Activated CD4-positive, alpha-beta T cell treated with anti-CD3 and anti-CD28 coated beads, Interleukin-2, amount 50 U/mL, for 24 hours (primary cell): ENCODE results near the gene ABLIM2.
"Not testable (repeated sequence)": the region's sequence is repeated elsewhere in the genome, so short reads cannot be mapped to it uniquely, and the experiment has no call there.

Experiments used
- DNase-seq, 2 donors: peaks; one replicate each; pipeline ENCODE4 v3.0.0-alpha.2; 2020; ENCODE audit warnings: low read depth in 1 of 2, low spot score in 1 of 2

ABLIM2 gene

DNA sequence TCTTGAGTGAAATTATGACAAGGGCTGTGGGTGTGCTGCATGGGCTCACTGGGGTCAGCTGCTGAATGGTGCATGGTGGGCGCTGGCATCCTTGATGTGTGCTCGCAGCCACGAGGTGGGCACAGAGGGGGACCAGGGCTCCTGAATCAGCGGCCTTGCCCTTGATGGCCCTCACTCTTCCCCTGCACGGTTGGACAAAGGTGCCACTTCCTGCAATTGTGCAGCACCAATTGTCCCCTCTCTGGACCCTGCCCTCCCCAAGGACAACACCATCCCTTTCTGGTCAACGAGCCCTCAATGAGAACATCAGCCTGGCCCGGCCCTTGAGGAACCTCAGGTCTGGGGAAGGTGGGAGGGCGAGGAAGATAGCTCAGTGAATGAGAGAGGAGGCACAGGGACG lies 16.1 kb downstream of the ABLIM2 start:
- no peak for DNase-seq

DNA sequence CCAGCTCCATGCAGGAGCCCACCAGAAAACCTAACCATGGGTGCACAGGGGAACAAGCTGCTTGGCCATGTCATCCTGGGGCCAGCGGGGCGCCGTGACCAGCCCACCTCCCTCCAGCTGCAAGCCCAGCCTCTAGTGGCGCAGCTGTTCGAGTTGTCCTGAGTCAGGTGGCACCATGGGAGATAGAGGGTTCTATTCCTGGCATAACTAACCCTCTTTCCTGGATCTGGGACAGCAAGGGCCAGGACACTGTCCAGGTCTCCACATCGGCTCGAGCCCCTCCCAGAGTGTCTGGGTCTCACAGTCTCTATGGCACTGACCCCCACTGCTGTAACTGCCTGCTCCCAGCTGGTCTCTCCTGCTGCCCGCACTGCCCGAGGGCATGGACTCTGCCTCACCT lies 16.7 kb downstream of the ABLIM2 start:
- no peak for DNase-seq

GRCh38 chr4:8140915-8141314 lies 17.7 kb downstream of the ABLIM2 start:
- DNase-seq: no peak

DNA sequence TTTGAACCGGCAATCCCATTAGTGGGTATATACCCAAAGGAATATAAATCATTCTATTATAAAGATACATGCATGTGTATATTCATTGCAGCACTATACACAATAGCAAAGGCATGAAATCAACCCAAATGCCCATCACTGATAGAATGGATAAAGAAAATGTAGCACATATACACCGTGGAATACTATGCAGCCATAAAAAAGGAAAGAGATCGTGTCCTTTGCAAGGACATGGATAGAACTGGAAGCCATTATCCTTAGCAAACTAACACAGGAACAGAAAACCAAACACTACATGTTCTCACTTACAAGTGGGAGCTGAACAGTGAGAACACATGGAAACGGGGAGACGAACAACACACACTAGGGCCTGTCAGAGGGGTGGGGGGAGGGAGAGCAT lies 18.9 kb downstream of the ABLIM2 start:
- DNase-seq: not testable (repeated sequence)

GRCh38 chr4:8136972-8137710 lies 21.5 kb downstream of the ABLIM2 start:
- DNase-seq: no peak

DNA sequence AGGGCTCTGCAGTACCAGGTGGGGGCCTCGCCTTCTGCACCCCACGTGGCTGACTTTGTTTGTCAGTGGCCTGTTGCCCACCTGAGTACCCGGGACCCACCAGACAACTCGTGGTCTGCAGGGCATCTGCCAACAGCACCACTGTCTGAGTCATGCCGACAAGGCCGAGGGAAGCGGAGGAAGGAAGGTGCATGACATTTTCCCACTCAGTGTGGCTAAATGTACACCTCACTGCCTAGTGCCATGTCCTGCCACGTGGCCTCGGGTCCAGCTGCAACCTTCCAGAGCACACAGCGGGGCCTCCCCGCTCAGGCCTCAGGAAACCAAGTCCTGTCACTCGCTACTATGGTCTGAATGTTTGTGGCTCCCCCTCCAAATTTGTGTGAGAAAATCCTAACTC lies 22.1 kb downstream of the ABLIM2 start:
- DNase-seq: no peak

DNA sequence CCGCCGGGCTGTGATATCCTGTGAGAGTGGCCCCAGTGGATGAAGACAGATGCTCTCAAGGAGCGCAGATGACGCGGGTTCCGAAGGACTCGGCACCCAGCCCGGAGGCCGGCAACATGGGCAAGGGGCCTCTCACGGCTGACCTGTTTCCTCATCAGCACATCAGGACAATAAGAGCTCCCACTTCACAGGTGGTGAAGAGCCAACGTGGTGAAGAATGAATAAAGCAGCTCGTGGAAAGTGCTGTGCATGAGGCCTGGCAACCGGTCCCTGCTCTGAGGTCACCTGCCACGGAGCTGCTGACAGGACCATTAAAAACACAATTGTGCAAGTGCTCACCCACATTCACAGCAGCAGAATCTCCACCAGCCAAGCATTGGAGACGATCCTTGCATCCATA lies 22.9 kb downstream of the ABLIM2 start:
- no peak for DNase-seq

GRCh38 chr4:8133897-8134563 lies 24.6 kb downstream of the ABLIM2 start:
- no peak for DNase-seq

DNA sequence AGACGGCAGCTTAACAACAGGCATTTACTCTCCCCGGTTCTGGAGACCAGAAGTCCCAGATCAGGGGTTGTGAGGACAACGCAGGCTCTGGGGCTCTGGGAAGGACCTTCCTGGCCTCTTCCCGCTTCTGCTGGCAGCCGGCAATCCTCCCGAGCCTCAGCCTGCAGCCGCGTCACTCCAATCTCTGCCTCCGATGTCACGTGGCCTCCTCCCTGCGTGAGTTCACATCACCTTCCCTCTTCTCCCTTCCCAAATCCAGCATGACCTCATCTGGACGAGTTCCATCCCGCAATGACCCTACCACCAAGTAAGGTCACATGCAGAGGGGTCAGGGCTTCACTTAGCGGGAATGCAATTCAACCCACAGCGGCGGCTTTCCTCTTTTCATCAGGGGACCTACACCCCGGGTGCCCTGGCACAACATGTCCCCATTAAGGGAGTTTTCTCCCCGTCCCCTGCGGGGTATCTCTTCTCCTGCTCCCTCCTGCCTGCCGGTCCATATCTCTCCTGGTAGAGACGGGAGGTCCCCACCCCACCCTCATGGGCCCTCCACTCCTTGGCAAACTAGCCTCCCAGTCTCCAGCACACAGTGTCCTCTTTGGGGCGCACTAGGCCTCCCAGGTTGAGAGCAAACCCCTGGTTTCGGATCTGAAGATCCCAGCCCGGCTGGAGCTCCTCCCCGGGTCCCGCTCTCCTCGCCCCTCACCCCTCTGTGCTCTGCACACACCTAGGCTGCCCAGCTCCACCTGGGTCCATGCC lies 25.5 kb downstream of the ABLIM2 start:
- DNase-seq: no peak

DNA sequence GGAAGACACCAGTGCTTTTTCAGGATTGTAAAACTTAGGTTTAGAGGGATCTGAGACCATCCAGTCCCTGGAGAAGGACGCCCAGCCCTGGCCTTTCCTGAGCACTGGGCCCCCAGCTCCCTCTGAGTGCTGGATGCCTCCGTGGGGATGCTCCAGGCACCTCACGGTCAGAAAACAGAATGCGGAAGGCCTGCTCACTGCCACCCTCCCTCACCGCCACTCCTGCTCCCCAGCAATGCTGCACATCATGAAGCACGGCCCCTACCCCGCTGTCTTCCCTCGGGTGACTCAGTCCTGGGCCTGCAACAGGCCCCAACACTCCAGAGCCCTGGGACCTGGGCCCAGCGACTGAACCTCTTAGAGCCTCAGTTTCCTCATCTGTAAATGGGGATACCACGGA lies 26.2 kb downstream of the ABLIM2 start:
- DNase-seq: no peak

DNA sequence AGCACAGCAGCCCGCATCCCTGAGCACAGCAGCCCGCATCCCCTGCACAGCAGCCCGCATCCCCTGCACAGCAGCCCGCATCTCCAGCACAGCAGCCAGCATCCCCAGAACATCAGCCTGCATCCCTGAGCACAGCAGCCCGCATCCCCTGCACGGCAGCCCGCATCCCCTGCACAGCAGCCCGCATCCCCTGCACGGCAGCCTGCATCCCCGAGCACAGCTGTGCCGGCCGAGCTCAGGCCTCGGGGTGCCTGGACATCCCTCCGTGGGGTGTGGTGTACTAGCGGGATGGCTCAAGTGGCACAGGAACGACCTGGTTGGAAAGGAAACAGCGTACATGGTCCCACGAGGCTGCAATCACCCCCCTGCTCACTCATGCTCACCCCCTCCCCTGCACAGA lies 26.8 kb downstream of the ABLIM2 start:
- no peak for DNase-seq

DNA sequence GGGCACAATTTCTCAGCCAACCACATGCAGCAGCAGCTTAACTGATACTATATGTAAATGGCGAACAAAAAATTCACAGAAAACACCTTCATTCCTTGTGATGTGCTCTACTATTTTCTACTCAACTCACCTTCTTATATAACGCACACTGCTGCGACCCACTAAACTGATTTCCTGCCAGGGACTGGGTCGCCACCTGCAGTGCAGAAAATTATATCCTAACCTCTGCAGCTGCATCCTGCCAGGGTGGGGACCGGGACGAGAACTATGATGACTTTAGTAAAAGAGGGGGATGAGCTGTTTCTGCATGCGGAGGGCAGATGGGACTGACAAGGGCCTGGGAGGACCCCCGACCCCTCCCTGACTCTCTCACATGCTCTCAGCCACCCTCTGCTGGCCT lies 27.4 kb downstream of the ABLIM2 start:
- no peak for DNase-seq

GRCh38 chr4:8130346-8131066 lies 28.1 kb downstream of the ABLIM2 start:
- no peak for DNase-seq

DNA sequence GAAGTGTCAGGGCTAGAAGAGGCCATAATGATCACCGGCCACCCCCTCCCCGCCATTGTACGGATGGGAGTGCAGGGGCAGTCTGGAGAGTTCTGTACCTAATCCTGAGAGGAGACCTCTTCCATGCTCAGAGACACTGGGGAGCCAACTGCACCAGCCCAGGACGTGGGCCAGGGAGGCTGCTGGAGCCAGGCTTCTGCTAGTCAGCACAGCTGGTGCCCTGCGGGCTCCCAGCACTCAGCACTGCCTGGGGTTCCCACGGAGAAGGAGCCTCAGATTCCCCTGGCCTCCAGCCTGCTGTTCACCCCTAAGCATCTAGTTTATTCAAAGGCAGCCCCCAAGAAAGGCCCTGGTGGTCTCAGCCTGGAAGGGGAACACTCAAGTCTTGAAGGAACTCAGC lies 28.8 kb downstream of the ABLIM2 start:
- no peak for DNase-seq

GRCh38 chr4:8129136-8129535 lies 29.5 kb downstream of the ABLIM2 start:
- no peak for DNase-seq

GRCh38 chr4:8128100-8128856 lies 30.3 kb downstream of the ABLIM2 start:
- no peak for DNase-seq

GRCh38 chr4:8127051-8127826 lies 31.4 kb downstream of the ABLIM2 start:
- no peak for DNase-seq

DNA sequence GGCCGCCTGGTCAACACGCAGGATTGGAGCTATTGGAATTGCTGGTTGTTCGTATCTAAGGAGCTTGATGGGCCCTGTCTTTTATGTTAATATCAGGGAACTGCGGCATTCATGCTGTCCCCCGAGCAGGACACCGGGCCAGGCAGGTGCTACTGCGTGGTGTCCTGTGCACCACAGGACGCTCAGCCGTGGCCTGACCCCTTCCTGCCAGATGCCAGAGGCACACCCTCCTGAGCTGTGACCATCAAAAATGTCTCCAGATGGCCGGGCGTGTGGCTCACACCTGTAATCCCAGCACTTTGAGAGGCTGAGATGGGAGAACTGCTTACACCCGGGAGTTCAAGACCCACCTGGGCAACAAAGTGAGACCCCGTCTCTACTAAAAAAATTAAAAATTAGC lies 32.1 kb downstream of the ABLIM2 start:
- DNase-seq: no peak

- DNase-seq: no peak
Measured at GRCh38 chr4:8125526-8126056, 33.0 kb downstream of the ABLIM2 start.

GRCh38 chr4:8123870-8124269 lies 34.7 kb downstream of the ABLIM2 start:
- no peak for DNase-seq
